RWPE2 (cell line): Measurements from ENCODE around the gene NET1.
A peak's percentile ranks its signal among the peaks of the same experiment; 100 is the strongest.

ENCODE experiments used
- ATAC-seq: fragments of 200-7000 bp; cut with Tn5 transposase; 3 replicates; pipeline ENCODE4 v1.9.1; 2021; ENCODE audit warnings: low read depth
- DNase-seq: peaks from one replicate; pipeline ENCODE4 v3.0.0-alpha.2; 2020; ENCODE audit warnings: low spot score
- H3K27ac ChIP-seq: fragments of 450-650 bp; 2 replicates; pipeline ENCODE4 v1.5.1; 2017; ENCODE audit warnings: mild to moderate bottlenecking; ENCODE audit not compliant: poor library complexity, severe bottlenecking
- H3K27me3 ChIP-seq: fragments of 250-450 bp; sonication (Bioruptor Pico); 2 replicates; pipeline ENCODE4 v1.5.1; 2021; ENCODE audit warnings: mild to moderate bottlenecking, moderate library complexity; ENCODE audit not compliant: insufficient read depth, poor library complexity, severe bottlenecking
- H3K36me3 ChIP-seq: fragments of 250-450 bp; sonication (Bioruptor Pico); 2 replicates; pipeline ENCODE4 v1.5.1; 2020; ENCODE audit warnings: low read depth, mild to moderate bottlenecking, moderate library complexity
- H3K4me1 ChIP-seq: fragments of 250-450 bp; sonication (Bioruptor Pico); 2 replicates; pipeline ENCODE4 v1.5.1; 2021; ENCODE audit warnings: mild to moderate bottlenecking, moderate library complexity; ENCODE audit not compliant: insufficient read depth, poor library complexity, severe bottlenecking
- H3K4me3 ChIP-seq: fragments of 250-450 bp; sonication (Bioruptor Pico); 2 replicates; pipeline ENCODE4 v1.5.1; 2021; ENCODE audit warnings: mild to moderate bottlenecking, moderate library complexity; ENCODE audit not compliant: severe bottlenecking
- H3K9me3 ChIP-seq: fragments of 250-450 bp; sonication (Bioruptor Pico); 2 replicates; pipeline ENCODE4 v1.5.1; 2021; ENCODE audit warnings: mild to moderate bottlenecking, moderate library complexity; ENCODE audit not compliant: severe bottlenecking
- CTCF ChIP-seq: fragments of 450-650 bp; IDR thresholded peaks from one replicate; pipeline ENCODE4 v1.5.1; 2017; ENCODE audit warnings: mild to moderate bottlenecking, moderate library complexity; ENCODE audit not compliant: poor library complexity, severe bottlenecking

The NET1 gene

GRCh38 chr10:5480162-5480941 lies 68.0 kb downstream of the NET1 start:
- no peaks in the 10 kb centered on the region for H3K36me3 ChIP-seq
- no peaks in the 10 kb centered on the region for H3K27me3 ChIP-seq
- H3K27ac ChIP-seq = no peak overlapping the region
- no peak for ATAC-seq
- peaks cover 4% of the 10 kb centered on the region for H3K4me1 ChIP-seq
- DNase-seq = no peak
- no peaks in the 10 kb centered on the region for H3K9me3 ChIP-seq
- no peak overlapping the region for H3K4me3 ChIP-seq
- no peak for TF ChIP-seq CTCF

- no peak overlapping the region for H3K27ac ChIP-seq
- DNase-seq (no peak), ATAC-seq (no peak)
- H3K4me3 ChIP-seq = no peak overlapping the region
- no peaks in the 10 kb centered on the region for H3K27me3 ChIP-seq
- H3K9me3 ChIP-seq = no peaks in the 10 kb centered on the region
- H3K36me3 ChIP-seq = no peaks in the 10 kb centered on the region
- no peak for TF ChIP-seq CTCF
- H3K4me1 ChIP-seq = peaks cover 4% of the 10 kb centered on the region
Measured at GRCh38 chr10:5481121-5481520, 68.8 kb downstream of the NET1 start.

- no peak overlapping the region for H3K27ac ChIP-seq
- no peaks in the 10 kb centered on the region for H3K36me3 ChIP-seq
- H3K27me3 ChIP-seq = no peaks in the 10 kb centered on the region
- peaks cover 4% of the 10 kb centered on the region for H3K4me1 ChIP-seq
- H3K9me3 ChIP-seq = no peaks in the 10 kb centered on the region
- no peak for DNase-seq
- TF ChIP-seq CTCF = no peak
- ATAC-seq = no peak
- H3K4me3 ChIP-seq = no peak overlapping the region
Measured at GRCh38 chr10:5482016-5482415, 69.7 kb downstream of the NET1 start.

- TF ChIP-seq CTCF = no peak
- Histone ChIP-seq H3K27me3 (no peaks in the 10 kb centered on the region), H3K4me1 (peaks cover 15% of the 10 kb centered on the region), H3K27ac (peak overlapping the region; percentile 31), H3K36me3 (no peaks in the 10 kb centered on the region), H3K9me3 (no peaks in the 10 kb centered on the region), H3K4me3 (no peak overlapping the region)
- DNase-seq (no peak), ATAC-seq (peak; percentile 33; the same call in 2 of the 3 replicates)
Measured at GRCh38 chr10:5484205-5484604, 71.8 kb downstream of the NET1 start.

GRCh38 chr10:5485290-5485689 lies 72.9 kb downstream of the NET1 start:
- Histone ChIP-seq H3K9me3 (no peaks in the 10 kb centered on the region), H3K27me3 (no peaks in the 10 kb centered on the region), H3K36me3 (no peaks in the 10 kb centered on the region), H3K27ac (peak overlapping the region; percentile 31), H3K4me1 (peaks cover 17% of the 10 kb centered on the region), H3K4me3 (no peak overlapping the region)
- TF ChIP-seq CTCF = no peak
- ATAC-seq (no peak), DNase-seq (no peak)
